ENCODE data around the gene TSPAN1.

GRCh38 chr1:46193285-46193684 lies 18.4 kb downstream of the TSPAN1 start:
- TF ChIP-seq POLR2A (IDR thresholded peaks at IDR 0.05) = no peak
- no peak for TF ChIP-seq CTCF (IDR thresholded peaks at IDR 0.05)

All from uterus (tissue), 2 donors.